Hepatocyte (in vitro differentiated cells): ENCODE results near the gene UNC13A.

ENCODE experiments used
- CTCF ChIP-seq: fragments of 200-600 bp; sonication (generic); IDR thresholded peaks from 2 replicates; pipeline ENCODE4 v1.5.1; 2016; ENCODE audit warnings: antibody characterized with exemption, mild to moderate bottlenecking; ENCODE audit not compliant: poor library complexity
- EZH2 ChIP-seq: fragments of 200-600 bp; sonication (generic); IDR thresholded peaks from 2 replicates; pipeline ENCODE4 v1.6.1; 2016; ENCODE audit warnings: antibody characterized with exemption, mild to moderate bottlenecking, borderline replicate concordance
- EZH2phosphoT487 ChIP-seq: fragments of 200-600 bp; sonication (generic); IDR thresholded peaks from one replicate; pipeline ENCODE4 v1.6.1; 2018; ENCODE audit warnings: antibody characterized with exemption, mild to moderate bottlenecking, low read depth, moderate library complexity; ENCODE audit not compliant: unreplicated experiment, severe bottlenecking

GRCh38 chr19:17669419-17669818 is 18.7 kb downstream of the UNC13A start:
- TF ChIP-seq CTCF, result no peak
- TF ChIP-seq EZH2, result no peak
- no peak for TF ChIP-seq EZH2phosphoT487
